Measurements from ENCODE around the gene URB1.
"Not testable (repeated sequence)": the region's sequence is repeated elsewhere in the genome, so short reads cannot be mapped to it uniquely, and the experiment has no call there.

The URB1 gene

DNA sequence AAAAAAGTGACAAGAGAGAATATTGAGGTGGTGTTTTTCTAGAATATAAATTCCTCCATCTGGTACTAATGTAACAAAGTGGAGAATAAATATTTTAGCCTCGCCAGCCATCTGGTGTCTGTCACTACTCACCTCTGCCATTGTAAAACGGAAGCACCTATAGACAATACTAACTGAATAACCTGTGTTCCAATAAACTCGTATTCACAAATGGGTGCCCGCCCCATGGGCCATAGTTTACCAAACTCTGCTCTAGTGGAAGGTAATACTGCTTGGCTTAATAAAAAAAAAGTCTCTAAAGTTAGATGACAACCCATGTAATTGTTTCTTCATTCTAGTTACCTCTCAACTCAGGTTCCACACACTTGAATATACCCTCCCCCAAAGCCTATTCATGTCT is 122.1 kb downstream of the URB1 start:
- DNase-seq = no peak

DNA sequence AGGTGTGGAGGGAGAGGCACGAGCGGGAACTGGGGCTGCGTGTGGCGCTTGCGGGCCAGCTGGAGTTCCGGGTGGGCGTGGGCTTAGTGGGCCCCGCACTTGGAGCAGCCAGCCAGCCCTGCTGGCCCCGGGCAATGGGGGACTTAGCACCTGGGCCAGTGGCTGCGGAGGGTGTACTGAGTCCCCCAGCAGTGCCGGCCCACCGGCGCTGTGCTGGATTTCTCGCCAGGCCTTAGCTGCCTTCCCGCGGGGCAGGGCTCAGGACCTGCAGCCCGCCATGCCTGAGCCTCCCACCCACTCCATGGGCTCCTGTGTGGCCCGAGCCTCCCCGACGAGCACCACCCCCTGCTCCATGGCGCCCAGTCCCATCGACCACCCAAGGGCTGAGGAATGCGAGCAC is 127.5 kb downstream of the URB1 start:
- not testable (repeated sequence) for DNase-seq

DNA sequence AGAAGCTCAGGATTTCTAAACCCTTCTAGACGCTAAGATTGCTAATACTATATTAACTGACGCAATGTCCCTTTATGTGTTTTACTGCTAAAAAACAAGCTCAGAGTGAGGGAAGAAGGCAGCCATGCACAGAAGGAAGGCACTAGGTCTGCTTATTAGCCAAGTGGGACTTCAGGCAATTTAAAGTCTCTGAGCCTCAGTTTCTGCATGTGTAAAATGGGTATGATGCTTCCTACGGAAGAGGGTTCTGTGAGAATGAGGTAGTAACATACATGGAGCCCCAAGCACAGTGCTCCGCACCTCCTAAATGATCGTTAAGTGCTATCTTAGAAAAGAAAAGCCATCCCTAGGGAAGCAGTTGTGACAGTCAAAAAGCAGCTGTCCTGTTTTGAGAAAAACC is 130.9 kb downstream of the URB1 start:
- no peak for DNase-seq

Measured in SIG-M5 (cell line).